HG02852 (cell line): ENCODE measurements around the gene JADE2.

Source experiments
- ATAC-seq: cut with Tn5 transposase; IDR thresholded peaks from one replicate; pipeline ENCODE4 v1.9.1; 2021; ENCODE audit warnings: mild to moderate bottlenecking, moderate library complexity; ENCODE audit not compliant: unreplicated experiment

JADE2 gene

DNA sequence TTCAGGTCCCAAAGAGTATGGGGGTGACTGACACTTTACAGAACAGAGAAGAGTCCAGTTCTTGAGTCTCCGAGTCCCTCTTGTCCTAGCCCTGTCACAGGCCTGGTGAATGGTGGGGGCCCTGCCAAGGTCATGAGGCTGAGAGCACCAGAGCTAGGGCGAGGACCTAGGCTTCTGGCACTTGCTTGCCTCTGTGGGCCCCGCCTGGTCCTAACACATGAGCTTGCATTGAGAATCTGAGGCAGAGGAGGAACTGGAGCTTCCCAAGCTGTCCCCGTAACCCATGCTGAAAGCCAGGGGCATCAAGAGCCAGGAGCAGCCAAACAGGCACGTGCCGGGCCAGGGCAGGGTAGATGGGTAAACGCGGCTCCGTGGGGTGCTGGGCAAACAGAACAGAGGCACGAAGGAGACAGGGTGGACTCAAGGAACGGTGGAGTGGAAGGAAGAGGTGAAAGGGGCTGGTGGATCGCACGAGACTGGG is 41.3 kb downstream of the JADE2 start:
- no peak for ATAC-seq

- no peak for ATAC-seq
Observed at GRCh38 chr5:134567641-134568336, 42.3 kb downstream of the JADE2 start.

- no peak for ATAC-seq
Observed at GRCh38 chr5:134568337-134568700, 42.8 kb downstream of the JADE2 start.

GRCh38 chr5:134568761-134569695 is 43.6 kb downstream of the JADE2 start:
- ATAC-seq = no peak

DNA sequence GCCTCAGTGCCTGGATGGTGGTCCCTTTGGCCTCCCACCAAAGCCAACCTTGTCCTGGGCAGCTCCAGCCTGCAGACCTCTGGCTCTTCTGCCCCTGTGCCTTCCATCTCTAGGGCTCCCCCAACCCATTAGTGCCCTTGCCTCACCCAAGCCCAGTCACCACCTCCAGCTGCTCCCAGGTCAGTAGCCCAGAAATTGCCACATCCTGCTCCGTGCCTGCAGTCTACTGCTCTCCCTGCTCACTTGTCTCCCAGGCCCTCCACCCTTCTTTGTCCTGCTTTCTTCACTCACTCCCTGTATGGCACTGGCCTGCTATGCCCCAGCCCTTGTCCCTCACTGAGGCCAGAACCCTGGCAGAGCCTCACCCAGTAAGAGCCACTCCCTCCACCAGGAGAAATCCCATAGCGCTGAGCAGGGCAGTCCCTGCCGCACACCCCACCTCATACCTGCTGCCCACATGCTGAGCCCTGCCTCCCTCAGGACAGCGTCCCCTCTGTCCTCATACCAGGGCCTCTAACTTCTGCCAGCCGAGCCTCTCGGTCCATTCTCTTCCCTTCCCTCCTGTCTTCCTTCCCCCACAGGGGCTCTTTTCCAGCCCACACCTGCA is 44.4 kb downstream of the JADE2 start:
- no peak for ATAC-seq

- ATAC-seq = no peak
Observed at GRCh38 chr5:134570365-134570758, 44.9 kb downstream of the JADE2 start.

DNA sequence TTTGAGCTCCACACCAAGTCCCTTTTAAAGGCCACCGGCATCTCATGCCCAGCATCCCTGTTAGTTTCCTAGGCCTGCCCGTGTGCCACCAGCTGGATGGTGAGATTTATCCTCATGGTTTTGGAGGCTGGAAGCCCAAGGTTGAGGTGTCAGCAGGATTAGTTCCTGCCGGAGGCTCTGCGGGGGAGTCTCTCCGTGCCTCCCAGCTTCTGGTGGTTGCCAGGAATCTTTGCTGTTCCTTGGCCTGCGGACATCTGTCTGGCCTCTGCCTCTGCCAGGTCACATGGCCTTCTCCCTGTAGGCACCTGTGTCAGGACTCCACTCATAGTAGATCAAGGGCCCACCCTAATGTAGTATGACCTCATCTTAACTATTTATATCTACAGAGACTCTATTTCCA is 45.4 kb downstream of the JADE2 start:
- no peak for ATAC-seq

DNA sequence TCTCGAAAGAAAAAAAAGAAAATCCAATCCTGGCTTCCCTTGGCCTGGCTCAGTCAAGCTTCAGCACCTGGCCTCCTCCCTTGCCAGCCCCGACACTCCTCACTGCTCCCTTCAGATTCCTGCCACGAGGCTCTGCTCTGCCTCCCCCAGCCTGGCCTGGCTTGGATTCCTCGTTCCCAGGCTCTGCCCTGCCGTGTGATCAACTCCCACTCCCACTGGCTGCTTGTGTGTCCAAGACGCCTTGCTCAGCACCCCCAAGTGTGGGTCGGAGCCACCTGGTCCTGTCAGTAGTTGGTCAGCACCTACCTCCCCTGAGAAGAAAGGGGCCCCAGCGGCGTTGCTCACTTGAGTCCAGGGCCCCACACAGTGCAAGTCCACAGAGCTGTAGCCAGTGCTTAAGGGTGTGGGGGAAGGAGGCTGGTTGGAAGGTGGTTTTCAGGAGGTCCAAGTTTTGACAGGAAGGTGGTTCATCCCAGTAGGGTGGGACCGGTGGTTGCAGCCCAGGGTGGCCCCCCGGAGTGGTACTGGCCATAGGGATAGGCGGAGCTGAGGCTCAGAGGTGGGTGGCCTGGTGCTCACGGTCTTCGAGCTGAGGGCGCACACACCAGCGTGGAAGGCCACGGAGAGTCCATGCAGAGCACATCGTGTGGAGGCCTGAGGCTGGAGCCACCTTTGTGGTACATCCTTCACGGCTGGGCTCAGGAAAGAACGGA is 46.4 kb downstream of the JADE2 start:
- ATAC-seq = no peak

- ATAC-seq = no peak
Observed at GRCh38 chr5:134572811-134573210, 47.3 kb downstream of the JADE2 start.

DNA sequence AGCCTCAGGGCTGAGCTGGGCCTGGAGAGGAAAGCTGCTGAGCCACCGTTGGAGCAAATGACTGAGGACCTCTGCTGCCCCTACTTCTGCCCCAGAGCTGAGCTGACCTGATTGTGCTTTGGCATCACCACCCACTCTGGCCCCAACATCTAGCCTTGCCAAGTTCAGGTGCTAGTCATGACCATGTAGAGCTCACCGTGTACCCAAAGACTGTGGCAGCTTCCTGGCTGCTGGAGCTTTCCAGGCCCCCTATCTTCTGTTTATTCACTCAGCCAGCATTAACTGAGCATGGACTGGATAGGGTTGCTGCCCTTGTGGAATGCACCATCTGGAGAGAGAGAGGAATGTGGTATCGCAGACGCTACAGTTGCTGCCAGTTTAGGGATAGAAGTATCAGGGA is 49.1 kb downstream of the JADE2 start:
- ATAC-seq = no peak

- ATAC-seq = no peak
Observed at GRCh38 chr5:134575316-134575715, 49.8 kb downstream of the JADE2 start.

- ATAC-seq = no peak
Observed at GRCh38 chr5:134576386-134577021, 51.0 kb downstream of the JADE2 start.

DNA sequence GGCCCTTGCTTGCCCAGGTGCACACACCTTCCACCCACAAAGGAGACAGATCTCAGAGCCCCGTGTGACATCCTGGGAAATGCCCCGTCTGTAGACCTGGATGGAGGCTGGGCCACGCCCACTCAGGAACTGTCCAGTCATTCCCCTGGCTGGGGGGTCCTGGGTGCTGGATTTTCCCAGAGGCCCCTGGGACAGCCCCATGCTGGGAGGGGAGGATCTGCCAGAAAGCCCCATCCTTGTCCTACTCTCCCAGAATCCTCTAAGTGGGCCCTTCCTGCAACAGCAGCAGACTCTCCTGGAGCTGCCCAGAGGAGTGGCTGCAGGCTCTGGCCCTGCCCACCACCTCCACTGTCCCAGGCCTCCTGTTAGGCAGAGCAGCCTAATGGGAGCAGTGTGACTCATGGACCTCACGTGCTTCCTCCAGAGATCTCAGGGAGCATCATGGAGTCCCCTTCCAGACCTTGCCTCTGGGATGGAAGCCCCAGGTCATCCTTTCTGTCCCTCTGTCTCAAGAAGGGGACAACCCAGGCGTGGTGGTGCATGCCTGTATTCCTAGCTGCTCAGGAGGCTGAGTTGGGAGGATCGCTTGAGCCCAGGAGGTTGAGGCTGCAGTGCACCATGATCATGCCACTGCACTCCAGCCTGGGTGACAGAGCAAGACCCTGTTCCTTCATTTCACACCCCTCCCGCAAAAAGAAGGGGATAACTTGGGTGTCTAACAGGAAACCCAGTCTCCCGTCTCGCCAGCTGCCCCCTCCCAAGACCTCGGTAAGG is 51.7 kb downstream of the JADE2 start:
- ATAC-seq = no peak

GRCh38 chr5:134577796-134578577 is 52.5 kb downstream of the JADE2 start:
- ATAC-seq = no peak

GRCh38 chr5:134578578-134579283 is 53.3 kb downstream of the JADE2 start:
- ATAC-seq = no peak

DNA sequence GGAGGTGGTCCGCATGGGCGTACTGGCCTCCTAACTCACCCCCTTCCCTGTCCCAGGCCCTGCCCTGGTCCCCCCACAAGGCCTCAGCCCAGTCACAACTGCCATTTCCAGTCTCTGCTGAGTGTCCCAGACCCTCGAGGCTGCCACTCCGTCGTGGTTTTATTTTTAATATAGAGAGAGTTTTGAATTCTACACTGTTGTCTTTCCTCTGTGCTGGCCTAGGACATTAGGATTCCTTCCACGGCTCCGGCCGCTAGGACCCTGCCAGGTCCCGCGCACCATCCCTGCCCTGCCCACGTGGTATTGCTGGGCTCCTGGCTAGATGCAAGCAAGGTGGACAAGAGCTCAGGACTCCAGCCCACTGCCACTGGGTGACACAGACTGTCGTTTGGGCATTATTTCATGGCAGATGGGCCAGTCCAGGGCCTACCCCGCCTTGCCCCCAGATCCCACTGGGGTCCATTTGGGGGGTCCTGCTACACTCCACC is 53.9 kb downstream of the JADE2 start:
- no peak for ATAC-seq

DNA sequence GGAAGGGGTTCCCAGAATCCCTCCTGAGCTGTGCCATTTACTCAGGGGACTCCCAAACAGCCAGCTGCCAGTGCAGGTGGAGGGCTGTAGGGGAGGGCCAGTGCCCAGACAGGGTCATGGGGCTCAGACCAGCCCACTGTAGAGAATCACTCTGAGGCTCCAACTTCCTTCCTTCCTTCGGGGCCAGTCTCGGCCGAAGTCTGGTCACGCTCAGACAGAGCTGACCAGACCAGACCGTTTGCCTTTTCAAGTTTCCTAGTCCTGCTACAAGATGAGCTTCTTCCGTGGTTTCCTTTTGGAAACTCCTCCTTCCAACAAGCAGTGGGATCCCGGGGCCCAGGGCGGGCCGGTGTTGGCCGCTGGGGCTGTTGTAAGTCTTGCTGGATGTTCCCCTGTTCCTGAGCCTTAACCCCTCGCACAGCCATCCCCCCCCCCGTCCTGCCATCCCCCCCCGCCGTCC is 54.6 kb downstream of the JADE2 start:
- ATAC-seq = no peak
